Breast epithelium (tissue), 4 donors: ENCODE results near the gene MUC7. TPM values are rescaled to one million over a fixed set of nuclear protein-coding genes. Genes with fewer than 3 reads are reported as not detected.
"Not testable (repeated sequence)": the region's sequence is repeated elsewhere in the genome, so short reads cannot be mapped to it uniquely, and the experiment has no call there.

Experiments
- DNase-seq, 2 donors: peaks; one replicate each; pipeline ENCODE4 v3.0.0-alpha.2; 2019; ENCODE audit warnings: low spot score in 2 of 2
- H3K27ac ChIP-seq, 2 donors: fragments of 200-600 bp; sonication (generic) in 1 of 2; one replicate each; pipeline ENCODE4 v1.5.1; 2016 to 2019; ENCODE audit warnings: mild to moderate bottlenecking in 1 of 2
- H3K27me3 ChIP-seq, 2 donors: fragments of 200-600 bp; sonication (generic) in 1 of 2; one replicate each; pipeline versions ENCODE4 v1.5.1 to v1.6.0; 2017 to 2019; ENCODE audit warnings: control low read depth in 1 of 2, mild to moderate bottlenecking in 1 of 2
- H3K36me3 ChIP-seq: fragments of 200-600 bp; one replicate; pipeline ENCODE4 v1.5.1; 2019
- H3K4me1 ChIP-seq, 2 donors: fragments of 200-600 bp; sonication (generic); one replicate each; pipeline ENCODE4 v1.5.1; 2016 to 2019; ENCODE audit warnings: control low read depth in 1 of 2
- H3K4me3 ChIP-seq, 3 donors: fragments of 200-600 bp; sonication (generic); 1 replicate in 2 of 3; 2 replicates in 1 of 3; pipeline ENCODE4 v1.5.1; 2016 to 2019; ENCODE audit warnings: mild to moderate bottlenecking in 3 of 3, moderate library complexity in 2 of 3
- H3K9me3 ChIP-seq, 2 donors: fragments of 200-600 bp; sonication (generic) in 1 of 2; one replicate each; pipeline ENCODE4 v1.5.1; 2016 to 2019; ENCODE audit warnings: control low read depth in 1 of 2
- POLR2A ChIP-seq: fragments of 450-650 bp; IDR thresholded peaks from one replicate; pipeline ENCODE4 v1.6.1; 2016; ENCODE audit warnings: antibody characterized with exemption, mild to moderate bottlenecking, moderate library complexity
- POLR2AphosphoS5 ChIP-seq, 3 donors: sonication (generic); formaldehyde crosslinking; IDR thresholded peaks; one replicate each; pipeline ENCODE4 v1.6.1; 2017; ENCODE audit warnings: antibody characterized with exemption in 3 of 3
- intact Hi-C: fragments of 100-400 bp; cut with DNase I; formaldehyde crosslinking; loops from one replicate; pipeline ENCODE4 v1.15.1; 2023; ENCODE audit warnings: low total_unique reads
- total RNA-seq, 3 donors: library from RNA; depleted of rRNA; stranded (reverse); fragments of >200 nt; gene quantifications; one replicate each; pipeline ENCODE4 v1.1.0, GENCODE V29; 2016
- TF ChIP-seq, protein P1 (sequence below), 3 donors: fragments of 450-650 bp; IDR thresholded peaks; one replicate each; pipeline ENCODE4 v1.5.1; 2016 to 2017; ENCODE audit warnings: antibody characterized with exemption in 3 of 3, mild to moderate bottlenecking in 3 of 3, moderate library complexity in 3 of 3

Gene MUC7
- total RNA-seq, 3 donors from 2014 or later: not detected

DNA sequence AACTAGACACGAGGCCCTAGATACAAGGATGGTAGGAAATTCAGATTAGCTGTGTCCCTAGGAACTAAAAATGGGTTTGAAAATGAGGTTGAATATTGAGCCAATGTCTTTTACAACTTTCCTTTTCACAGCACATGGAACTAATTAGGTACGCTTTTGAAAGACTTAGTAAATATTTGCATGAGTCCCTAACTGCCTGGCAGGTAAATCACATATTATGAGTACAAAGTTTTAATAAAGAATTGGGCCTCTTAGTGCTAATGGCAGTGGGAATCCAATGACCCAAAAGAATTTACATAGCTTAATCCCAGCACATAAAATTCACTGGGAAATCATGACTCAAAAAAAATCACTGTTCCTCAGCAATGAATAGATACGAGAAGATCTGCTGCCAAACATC is 16.8 kb downstream of the MUC7 start:
- Histone ChIP-seq H3K4me3 (no peak overlapping the region), H3K9me3 (no peaks in the 10 kb centered on the region)

DNA sequence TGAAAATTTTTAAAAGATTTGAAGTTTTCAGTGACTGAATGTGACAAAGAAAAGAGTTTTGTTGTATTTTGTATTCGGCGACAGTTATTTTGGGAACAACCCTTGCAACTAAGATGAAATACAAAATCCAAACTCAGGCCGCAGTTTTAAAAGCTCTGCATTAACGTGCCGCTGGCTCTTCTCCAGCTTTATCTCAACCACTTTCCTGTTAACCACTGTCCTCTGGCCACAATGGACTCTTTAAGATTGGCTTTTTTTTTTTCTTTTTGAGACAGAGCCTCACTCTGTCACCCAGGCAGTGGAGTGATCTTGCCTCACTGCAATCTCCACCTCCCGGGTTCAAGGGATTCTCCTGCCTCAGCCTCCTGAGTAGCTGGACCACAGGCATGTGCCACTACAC is 24.2 kb downstream of the MUC7 start:
- H3K36me3 ChIP-seq: no peaks in the 10 kb centered on the region
- no peak overlapping the region for H3K27ac ChIP-seq
- H3K4me3 ChIP-seq: no peak overlapping the region
- intact Hi-C loops: no loop called here
- H3K4me1 ChIP-seq: no peaks in the 10 kb centered on the region
- no peak for DNase-seq
- no peaks in the 10 kb centered on the region for H3K27me3 ChIP-seq
- TF ChIP-seq POLR2A (no peak), POLR2AphosphoS5 (IDR thresholded peaks at IDR 0.05) (no peak)
- TF ChIP-seq, protein P1, sequence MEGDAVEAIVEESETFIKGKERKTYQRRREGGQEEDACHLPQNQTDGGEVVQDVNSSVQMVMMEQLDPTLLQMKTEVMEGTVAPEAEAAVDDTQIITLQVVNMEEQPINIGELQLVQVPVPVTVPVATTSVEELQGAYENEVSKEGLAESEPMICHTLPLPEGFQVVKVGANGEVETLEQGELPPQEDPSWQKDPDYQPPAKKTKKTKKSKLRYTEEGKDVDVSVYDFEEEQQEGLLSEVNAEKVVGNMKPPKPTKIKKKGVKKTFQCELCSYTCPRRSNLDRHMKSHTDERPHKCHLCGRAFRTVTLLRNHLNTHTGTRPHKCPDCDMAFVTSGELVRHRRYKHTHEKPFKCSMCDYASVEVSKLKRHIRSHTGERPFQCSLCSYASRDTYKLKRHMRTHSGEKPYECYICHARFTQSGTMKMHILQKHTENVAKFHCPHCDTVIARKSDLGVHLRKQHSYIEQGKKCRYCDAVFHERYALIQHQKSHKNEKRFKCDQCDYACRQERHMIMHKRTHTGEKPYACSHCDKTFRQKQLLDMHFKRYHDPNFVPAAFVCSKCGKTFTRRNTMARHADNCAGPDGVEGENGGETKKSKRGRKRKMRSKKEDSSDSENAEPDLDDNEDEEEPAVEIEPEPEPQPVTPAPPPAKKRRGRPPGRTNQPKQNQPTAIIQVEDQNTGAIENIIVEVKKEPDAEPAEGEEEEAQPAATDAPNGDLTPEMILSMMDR (IDR thresholded peaks at IDR 0.05): no peak
- no peaks in the 10 kb centered on the region for H3K9me3 ChIP-seq

More for the DNA sequence above, 16.8 kb downstream of the MUC7 start:
- no peak overlapping the region for H3K27ac ChIP-seq
- no peaks in the 10 kb centered on the region for H3K4me1 ChIP-seq
- TF ChIP-seq POLR2A (no peak), POLR2AphosphoS5 (IDR thresholded peaks at IDR 0.05) (no peak)
- TF ChIP-seq, protein P1 (IDR thresholded peaks at IDR 0.05): no peak
- no peaks in the 10 kb centered on the region for H3K27me3 ChIP-seq
- H3K36me3 ChIP-seq: no peaks in the 10 kb centered on the region
- DNase-seq: no peak
- intact Hi-C loops: no loop called here

DNA sequence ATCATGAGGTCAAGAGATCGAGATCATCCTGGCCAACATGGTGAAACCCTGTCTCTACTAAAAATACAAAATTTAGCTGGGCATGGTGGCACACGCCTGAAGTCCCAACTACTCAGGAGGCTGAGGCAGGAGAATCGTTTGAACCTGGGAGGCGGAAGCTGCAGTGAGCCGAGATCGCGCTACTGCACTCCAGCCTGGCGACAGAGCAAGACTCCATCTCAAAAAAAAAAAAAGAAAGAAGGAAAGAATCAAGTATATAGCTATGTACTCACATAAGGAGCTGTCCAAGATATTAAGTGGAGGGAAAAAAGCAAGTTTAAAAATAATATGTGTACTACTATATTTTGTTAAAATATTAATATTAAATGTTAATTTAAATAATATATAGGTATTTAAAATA is 29.8 kb downstream of the MUC7 start:
- intact Hi-C loops, DNase-seq, H3K9me3 ChIP-seq, H3K4me3 ChIP-seq, H3K4me1 ChIP-seq, H3K27me3 ChIP-seq, H3K27ac ChIP-seq, H3K36me3 ChIP-seq: not testable (repeated sequence)

DNA sequence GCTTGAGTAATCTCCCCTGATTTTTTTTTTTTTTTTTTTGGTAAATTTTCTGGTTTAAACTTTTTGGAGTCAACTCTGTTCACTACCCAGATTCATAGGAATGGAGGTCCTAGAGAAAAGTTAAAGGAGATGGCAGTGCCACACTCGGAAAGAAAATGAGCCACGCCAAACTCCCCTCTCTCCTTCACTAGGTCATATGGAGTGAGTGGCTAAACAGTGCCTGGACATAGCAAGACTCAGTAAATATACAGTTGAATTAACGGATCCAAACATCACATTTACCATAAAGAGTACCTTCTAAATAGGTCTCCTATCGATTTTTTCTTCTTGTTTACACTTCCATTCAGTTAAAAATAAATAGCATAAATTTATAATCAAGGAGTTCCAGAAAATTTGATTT is 32.7 kb downstream of the MUC7 start:
- Histone ChIP-seq H3K9me3 (no peaks in the 10 kb centered on the region), H3K4me3 (no peak overlapping the region), H3K27ac (no peak overlapping the region), H3K27me3 (peaks cover 0 to 5% of the 10 kb centered on the region in 2 donors), H3K36me3 (no peaks in the 10 kb centered on the region), H3K4me1 (no peaks in the 10 kb centered on the region)
- DNase-seq: no peak
- intact Hi-C loops: no loop called here
- TF ChIP-seq, protein P1 (IDR thresholded peaks at IDR 0.05): no peak
- TF ChIP-seq POLR2A: no peak
- TF ChIP-seq POLR2AphosphoS5 (IDR thresholded peaks at IDR 0.05): no peak

DNA sequence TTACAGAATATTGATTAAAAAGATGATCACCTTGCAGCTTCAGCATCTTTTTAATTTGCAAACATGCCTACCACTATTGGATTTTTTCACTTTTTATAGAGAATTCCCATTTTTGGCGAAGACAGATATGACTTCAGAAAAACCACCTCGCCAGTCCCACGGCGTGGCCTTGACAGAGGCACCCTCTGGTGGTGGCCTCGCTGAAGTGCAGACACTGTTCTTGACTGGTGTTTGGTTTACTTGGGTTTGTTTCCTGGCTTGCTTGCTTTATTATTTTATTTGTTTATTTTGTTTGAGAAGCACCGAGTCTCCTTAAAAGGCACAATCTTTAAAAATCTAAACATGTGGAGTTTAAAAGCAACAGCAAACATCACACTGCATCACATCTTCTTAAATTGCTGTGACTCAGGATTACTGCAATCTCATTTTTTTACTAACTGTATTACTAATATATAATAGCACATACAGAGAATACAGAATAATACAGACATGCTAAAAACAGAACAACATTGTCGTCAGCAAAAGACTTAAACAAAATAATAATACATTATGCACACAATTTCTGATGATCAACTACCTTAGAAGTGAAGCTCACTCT is 33.3 kb downstream of the MUC7 start:
- Histone ChIP-seq H3K9me3 (no peaks in the 10 kb centered on the region), H3K36me3 (no peaks in the 10 kb centered on the region), H3K27ac (no peak overlapping the region), H3K27me3 (peaks cover 0 to 5% of the 10 kb centered on the region in 2 donors), H3K4me1 (no peaks in the 10 kb centered on the region), H3K4me3 (no peak overlapping the region)
- intact Hi-C loops: no loop called here
- no peak for TF ChIP-seq POLR2A
- TF ChIP-seq, protein P1 (IDR thresholded peaks at IDR 0.05): peak; percentile 51 to 82 (median 73)
- DNase-seq: peak in 1 of 2 donors; percentile 56

DNA sequence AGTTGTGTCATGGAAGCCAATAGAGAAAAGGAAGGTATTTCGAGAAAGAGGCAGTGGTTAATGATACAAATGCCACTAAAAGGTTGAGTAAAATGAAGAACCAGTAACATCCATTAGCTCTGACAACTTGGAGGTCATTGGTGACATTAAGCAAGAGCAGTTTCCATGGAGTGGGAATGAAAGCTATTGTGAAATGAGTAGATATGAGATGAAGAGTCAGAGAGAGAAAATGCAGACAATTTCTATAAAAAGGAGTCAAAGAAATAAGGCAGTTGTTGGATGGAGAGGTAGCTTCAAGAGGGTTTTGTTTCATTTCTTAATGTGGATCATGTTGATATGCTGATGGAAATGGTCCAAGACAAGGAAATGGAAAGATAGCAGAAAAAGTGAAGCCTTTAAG is 36.8 kb downstream of the MUC7 start:
- Histone ChIP-seq H3K36me3 (no peaks in the 10 kb centered on the region), H3K4me1 (no peaks in the 10 kb centered on the region), H3K27ac (no peak overlapping the region), H3K4me3 (no peak overlapping the region), H3K9me3 (no peaks in the 10 kb centered on the region), H3K27me3 (peaks cover 0 to 5% of the 10 kb centered on the region in 2 donors)
- no peak for DNase-seq
- TF ChIP-seq, protein P1 (IDR thresholded peaks at IDR 0.05): no peak
- TF ChIP-seq POLR2A: no peak
- no peak for TF ChIP-seq POLR2AphosphoS5 (IDR thresholded peaks at IDR 0.05)
- intact Hi-C loops: no loop called here
